HepG2 (cell line): Measurements from ENCODE around the gene MIF. TPM values are rescaled to one million over a fixed set of nuclear protein-coding genes. Genes with fewer than 3 reads are reported as not detected.

Source experiments
- ARID2 ChIP-seq: sonication (generic); formaldehyde crosslinking; IDR thresholded peaks from 2 replicates; pipeline ENCODE4 v1.8.1; 2022; ENCODE audit warnings: mild to moderate bottlenecking, missing genetic modification reagents, borderline replicate concordance
- ATRX ChIP-seq: sonication (generic); formaldehyde crosslinking; IDR thresholded peaks from 2 replicates; pipeline ENCODE4 v1.4.0; 2020; ENCODE audit warnings: missing genetic modification reagents, borderline replicate concordance
- CBX5 ChIP-seq: sonication (generic); formaldehyde crosslinking; IDR thresholded peaks from 2 replicates; pipeline ENCODE4 v1.4.0; 2020; ENCODE audit warnings: missing genetic modification reagents, borderline replicate concordance
- GATA4 ChIP-seq: sonication (generic); IDR thresholded peaks from 2 replicates; pipeline ENCODE4 v1.6.1; 2016; ENCODE audit warnings: antibody characterized with exemption, low read depth, borderline replicate concordance
- IRF9 ChIP-seq: sonication (generic); formaldehyde crosslinking; IDR thresholded peaks from 2 replicates; pipeline ENCODE4 v1.8.0; 2022; ENCODE audit warnings: missing genetic modification reagents, mild to moderate bottlenecking, borderline replicate concordance
- KDM3A ChIP-seq: IDR thresholded peaks from 2 replicates; pipeline ENCODE4 v1.6.1; 2018; ENCODE audit warnings: low read depth, missing compliant biosample characterization
- MEF2D ChIP-seq: sonication (generic); formaldehyde crosslinking; IDR thresholded peaks from 2 replicates; pipeline ENCODE4 v1.5.1; 2020; ENCODE audit warnings: mild to moderate bottlenecking, missing genetic modification reagents
- SNAPC4 ChIP-seq: sonication (generic); formaldehyde crosslinking; IDR thresholded peaks from 2 replicates; pipeline ENCODE4 v1.4.0; 2020; ENCODE audit warnings: mild to moderate bottlenecking, missing genetic modification reagents
- SOX6 ChIP-seq, 2 experiments: fragments of 450-650 bp in 1 of 2; sonication (generic) in 1 of 2; formaldehyde crosslinking in 1 of 2; IDR thresholded peaks; 2 replicates each; pipeline versions ENCODE4 v1.4.0 to v1.6.1; 2017 to 2020; ENCODE audit warnings: antibody characterized with exemption in 1 of 2, mild to moderate bottlenecking in 1 of 2, missing genetic modification reagents in 1 of 2
- SRSF1 ChIP-seq: fragments of 200-400 bp; formaldehyde crosslinking; optimal IDR thresholded peaks from 2 replicates; pipeline ENCODE3; 2017; ENCODE audit warnings: mild to moderate bottlenecking, low read depth, low read length, moderate library complexity
- TOPORS ChIP-seq: sonication (generic); formaldehyde crosslinking; IDR thresholded peaks from 2 replicates; pipeline ENCODE4 v1.8.0; 2023; ENCODE audit warnings: mild to moderate bottlenecking, missing genetic modification reagents
- YY1 ChIP-seq: IDR thresholded peaks from 2 replicates; pipeline ENCODE4 v1.6.1; 2011; ENCODE audit warnings: low read length, low read depth, moderate library complexity, mild to moderate bottlenecking; ENCODE audit not compliant: insufficient read depth, insufficient replicate concordance
- ZBTB1 ChIP-seq: sonication (generic); formaldehyde crosslinking; IDR thresholded peaks from 2 replicates; pipeline ENCODE4 v1.4.0; 2020; ENCODE audit warnings: missing genetic modification reagents, borderline replicate concordance
- ZFX ChIP-seq: sonication (generic); formaldehyde crosslinking; IDR thresholded peaks from 2 replicates; pipeline ENCODE4 v1.4.0; 2020; ENCODE audit warnings: mild to moderate bottlenecking, low read depth, missing genetic modification reagents, moderate library complexity
- ZNF335 ChIP-seq: sonication (generic); formaldehyde crosslinking; IDR thresholded peaks from 2 replicates; pipeline ENCODE4 v1.4.0; 2020; ENCODE audit warnings: missing genetic modification reagents
- ZNF841 ChIP-seq: sonication (generic); formaldehyde crosslinking; IDR thresholded peaks from 2 replicates; pipeline ENCODE4 v1.8.1; 2023; ENCODE audit warnings: missing genetic modification reagents, borderline replicate concordance
- polyA plus RNA-seq, 8 experiments: library from polyadenylated mRNA; depleted of rRNA in 3 of 8; stranded (reverse) in 7 of 8; unstranded in 1 of 8; fragments of >200 nt; fragmentation: Illumina TruSeq in 4 of 8; extraction: Trizol in 4 of 8; gene quantifications; 2 replicates each; pipeline versions ENCODE4 v1.2.1 to v1.2.3, GENCODE V29; 2011 to 2016; ENCODE audit warnings: low read depth in 4 of 8, missing spikeins in 1 of 8, mixed read lengths in 1 of 8; ENCODE audit not compliant: insufficient read depth in 1 of 8
- total RNA-seq, 5 experiments: library from RNA; depleted of rRNA; stranded (reverse); fragments of >200 nt; fragmentation: Illumina TruSeq; extraction: Trizol; gene quantifications; 2 replicates each; pipeline ENCODE4 v1.2.3, GENCODE V29; 2016; ENCODE audit warnings: low read depth in 1 of 5
- TF ChIP-seq, protein P1 (sequence below): sonication (generic); formaldehyde crosslinking; IDR thresholded peaks from 2 replicates; pipeline ENCODE4 v1.8.1; 2023; ENCODE audit warnings: missing genetic modification reagents, mild to moderate bottlenecking, borderline replicate concordance

MIF gene
- total and polyA plus RNA-seq, 2 of the 13 experiments (the other 11 are each of a cell fraction or from before 2014, with no cell fraction given): 634 to 675 TPM

DNA sequence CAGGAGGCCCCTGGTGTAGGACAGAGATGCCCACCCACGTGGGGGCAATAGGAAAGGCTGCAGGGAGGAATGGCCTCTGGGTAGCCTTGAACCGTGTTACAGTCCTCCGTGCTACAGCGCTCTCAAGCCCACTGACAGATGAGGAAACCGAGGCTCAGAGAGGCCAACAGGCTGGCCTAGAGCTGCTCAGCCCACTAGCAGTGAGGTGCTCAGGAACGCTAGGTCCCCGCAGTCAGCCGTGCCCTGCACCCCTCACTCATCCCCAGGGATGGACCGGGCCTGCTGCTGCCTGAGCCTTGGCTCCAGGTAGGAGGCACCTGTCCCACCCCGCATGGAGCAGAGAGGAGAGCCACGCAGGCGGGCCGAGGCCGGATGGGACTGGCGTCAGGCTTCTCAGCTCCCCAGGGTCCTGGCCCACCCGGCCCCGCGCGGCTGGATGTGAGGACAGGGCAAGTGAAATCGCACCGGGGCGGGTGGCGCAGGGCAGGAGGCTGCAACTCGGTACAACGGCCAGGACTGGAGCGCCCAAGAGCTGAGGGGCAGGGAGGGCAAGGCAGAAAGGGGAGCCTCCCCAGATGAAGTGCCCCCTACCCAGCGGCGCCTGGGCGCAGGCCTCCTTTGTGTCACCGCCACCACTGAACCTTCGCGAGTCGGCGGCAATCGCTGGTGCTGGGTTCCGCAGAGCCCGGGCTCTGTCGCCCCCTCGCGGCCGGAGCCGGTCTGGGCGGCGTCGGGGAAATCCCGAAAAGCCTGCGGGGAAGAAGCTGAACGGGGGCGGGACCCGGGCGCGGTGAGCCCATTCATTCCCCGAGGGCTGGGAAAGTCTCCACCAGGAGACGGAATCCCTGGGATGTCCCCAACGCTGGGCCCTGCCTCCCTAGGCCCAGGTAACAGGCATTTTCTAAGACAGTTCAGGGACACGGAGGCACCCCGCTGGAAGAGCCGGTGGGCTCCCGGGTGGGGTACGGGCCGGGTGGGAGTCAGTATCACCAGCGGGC, 44.9 kb upstream of the MIF start (continued):
- TF ChIP-seq SNAPC4: no peak
- TF ChIP-seq SOX6 (IDR thresholded peaks at IDR 0.05): no peak
- TF ChIP-seq SOX6 (CRISPR knock-in tag; IDR thresholded peaks at IDR 0.05): peak; percentile 77
- no peak for TF ChIP-seq GATA4
- TF ChIP-seq CBX5 (CRISPR knock-in tag): no peak
- no peak for TF ChIP-seq TOPORS (CRISPR knock-in tag)
- TF ChIP-seq MEF2D (CRISPR knock-in tag): no peak
- TF ChIP-seq IRF9 (CRISPR knock-in tag): 0 out of 2 replicates have a peak, but pooled peaks have one; percentile 72
- no peak for TF ChIP-seq ZNF335 (CRISPR knock-in tag)
- peak; percentile 83 for TF ChIP-seq ZFX (CRISPR knock-in tag)
- TF ChIP-seq ARID2 (CRISPR knock-in tag): no peak
- no peak for TF ChIP-seq ZBTB1 (CRISPR knock-in tag)
- TF ChIP-seq, protein P1, sequence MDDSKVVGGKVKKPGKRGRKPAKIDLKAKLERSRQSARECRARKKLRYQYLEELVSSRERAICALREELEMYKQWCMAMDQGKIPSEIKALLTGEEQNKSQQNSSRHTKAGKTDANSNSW (CRISPR knock-in tag): no peak
- TF ChIP-seq KDM3A (CRISPR knock-in tag): peak; percentile 98
- TF ChIP-seq YY1: peak; percentile 61
- no peak for TF ChIP-seq SRSF1
- TF ChIP-seq ZNF841 (CRISPR knock-in tag): no peak
- TF ChIP-seq ATRX (CRISPR knock-in tag): no peak
